Measurements from ENCODE around the gene FAM124A.

DNA sequence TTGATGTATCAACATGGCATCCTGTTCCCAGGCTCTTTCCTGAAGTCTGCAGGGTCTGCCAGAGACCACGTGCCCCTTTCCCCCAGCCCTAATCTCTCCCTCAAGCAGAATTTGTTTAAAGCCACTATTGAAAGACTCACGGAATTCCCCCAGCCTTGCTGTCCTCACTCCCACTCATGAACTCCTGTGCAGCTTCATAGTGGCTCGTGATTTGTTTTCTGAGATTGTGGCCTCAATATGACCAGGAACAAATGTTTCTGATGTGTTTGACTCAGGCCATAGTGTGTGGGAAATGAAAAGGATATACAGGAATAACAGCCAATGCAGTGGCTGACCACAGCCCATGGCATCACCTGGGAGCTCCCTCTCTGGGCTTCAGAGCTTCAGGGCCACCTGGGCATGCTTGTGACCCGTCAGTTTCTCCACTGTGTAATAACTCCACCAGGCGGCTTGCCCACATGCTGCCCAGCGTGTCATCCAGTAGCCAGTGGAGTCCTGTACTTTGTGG lies 109.2 kb downstream of the FAM124A start:
- no peak for TF ChIP-seq POLR2A (IDR thresholded peaks at IDR 0.05; ENCODE audit: low read length)
- no peak for TF ChIP-seq CTCF (IDR thresholded peaks at IDR 0.05)
- TF ChIP-seq HDAC2 (IDR thresholded peaks at IDR 0.05): no peak
- no peak for TF ChIP-seq SMC3 (IDR thresholded peaks at IDR 0.05)
- TF ChIP-seq NFE2L2 (conservative IDR thresholded peaks at IDR 0.05; ENCODE audit: low read length): no peak
- TF ChIP-seq EP300 (IDR thresholded peaks at IDR 0.05): no peak
- TF ChIP-seq RARB (CRISPR knock-in tag; IDR thresholded peaks at IDR 0.05): no peak
- no peak for TF ChIP-seq MAFK (IDR thresholded peaks at IDR 0.05; ENCODE audit: partially characterized antibody)
- no peak for TF ChIP-seq RAD21 (conservative IDR thresholded peaks at IDR 0.05 in 1 of 2, IDR thresholded peaks at IDR 0.05 in 1 of 2)
- TF ChIP-seq KDM5A (IDR thresholded peaks at IDR 0.05): no peak
- no peak for TF ChIP-seq USF2 (IDR thresholded peaks at IDR 0.05)
